ENCODE measurements around the gene CCDC159. TPM values are rescaled to one million over a fixed set of nuclear protein-coding genes. Genes with fewer than 3 reads are reported as not detected.
A peak's percentile ranks its signal among the peaks of the same experiment; 100 is the strongest.

CCDC159 gene
- 10 to 100 TPM; 12.2 to 15.2 TPM for total RNA-seq
- 16.9 TPM for polyA plus RNA-seq (2013, experiment 1 of 2)
- polyA plus RNA-seq (2013, experiment 2 of 2): 14.6 TPM
- long read RNA-seq, experiment 1, partial matches to known transcripts: 0 of 2 reads
- long read RNA-seq, experiment 1, other reads (novel, unspliced or antisense): 2 of 2 reads
- long read RNA-seq, experiment 2, partial matches to known transcripts: 1 of 4 reads
- long read RNA-seq, experiment 2, other reads (novel, unspliced or antisense): 2 of 4 reads
- long read RNA-seq, experiment 3, partial matches to known transcripts: 0 of 7 reads
- long read RNA-seq, experiment 3, other reads (novel, unspliced or antisense): 6 of 7 reads
- long read RNA-seq, experiment 4, partial matches to known transcripts: 2 of 14 reads
- long read RNA-seq, experiment 4, other reads (novel, unspliced or antisense): 8 of 14 reads

DNA sequence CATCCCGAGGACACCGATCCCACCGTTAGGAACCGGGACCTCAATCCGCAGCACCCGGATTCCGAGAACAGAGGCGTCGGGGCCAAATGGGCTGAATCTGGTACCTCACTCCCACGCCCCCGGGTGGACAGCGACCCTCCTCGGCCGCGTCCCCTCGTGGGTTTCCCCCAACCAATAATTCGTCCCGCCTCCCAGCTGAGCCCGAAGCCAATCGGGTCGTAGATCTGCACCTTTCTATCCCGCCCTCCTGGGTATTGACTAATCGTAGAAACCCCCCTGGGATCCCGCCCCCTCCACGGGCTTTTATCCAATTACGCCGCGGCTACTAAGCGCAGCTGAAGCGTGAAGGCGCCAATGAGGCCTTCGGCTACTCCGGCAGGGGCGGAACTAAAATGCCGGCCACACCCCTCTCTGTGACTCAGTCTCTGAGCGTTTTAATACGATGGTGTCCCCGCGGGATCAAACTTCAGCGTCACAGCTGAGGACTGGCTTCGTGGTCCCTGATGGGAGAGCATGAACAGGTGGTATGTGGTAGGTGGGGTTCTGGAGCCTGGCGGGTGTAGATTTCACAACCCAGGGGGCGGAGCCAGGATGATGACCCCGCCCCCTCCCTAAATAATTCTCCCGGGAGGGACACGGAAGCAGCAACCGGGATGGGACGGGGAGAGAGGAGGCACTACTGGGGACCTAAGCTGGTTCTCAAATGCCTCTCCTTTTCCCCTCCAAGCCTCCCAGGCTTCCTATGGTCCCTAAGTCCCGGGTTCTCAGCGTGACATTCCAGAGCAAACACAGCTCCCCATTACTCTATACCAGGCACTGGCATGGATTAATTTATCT, at the start of gene CCDC159, which contains the start of gene TMEM205:
TSS of gene CCDC159 (plus strand) at position 416 of the 837 bp plus-strand sequence. CDS start at position 504, 88 bp downstream.
TSS of gene TMEM205 (minus strand) at position 165 of the 837 bp plus-strand sequence. CDS start 649 bp downstream, outside the sequence.
- no peaks in the 10 kb centered on the region for H3K27me3 ChIP-seq (ENCODE audit: control insufficient read depth, insufficient read depth, low read length, poor library complexity, severe bottlenecking)
- peaks cover 12% of the 10 kb centered on the region for H3K4me1 Mint-ChIP-seq
- peaks cover 13% of the 10 kb centered on the region for H3K27me3 Mint-ChIP-seq (ENCODE audit: insufficient read depth)
- H3K27ac ChIP-seq (ENCODE audit: low read depth, low read length): no peak within 1 kb of the TSS
- peaks cover 4% of the 10 kb centered on the region for H3K36me3 ChIP-seq (ENCODE audit: control insufficient read depth, insufficient read depth, low read length)
- H3K9me3 ChIP-seq (ENCODE audit: control insufficient read depth, low read length): no peaks in the 10 kb centered on the region
- H3K36me3 Mint-ChIP-seq (ENCODE audit: low read depth): peaks cover 11% of the 10 kb centered on the region
- H3K27ac Mint-ChIP-seq: peak within 1 kb of the TSS; percentile 97
- peak within 1 kb of the TSS; percentile 97 for H3K4me3 ChIP-seq (ENCODE audit: low read length)
- peak within 1 kb of the TSS; percentile 77 for H3K9ac ChIP-seq (ENCODE audit: extremely low read depth, low read length, poor library complexity, severe bottlenecking)
- peak; percentile 99 for DNase-seq
- TF ChIP-seq, protein P1, sequence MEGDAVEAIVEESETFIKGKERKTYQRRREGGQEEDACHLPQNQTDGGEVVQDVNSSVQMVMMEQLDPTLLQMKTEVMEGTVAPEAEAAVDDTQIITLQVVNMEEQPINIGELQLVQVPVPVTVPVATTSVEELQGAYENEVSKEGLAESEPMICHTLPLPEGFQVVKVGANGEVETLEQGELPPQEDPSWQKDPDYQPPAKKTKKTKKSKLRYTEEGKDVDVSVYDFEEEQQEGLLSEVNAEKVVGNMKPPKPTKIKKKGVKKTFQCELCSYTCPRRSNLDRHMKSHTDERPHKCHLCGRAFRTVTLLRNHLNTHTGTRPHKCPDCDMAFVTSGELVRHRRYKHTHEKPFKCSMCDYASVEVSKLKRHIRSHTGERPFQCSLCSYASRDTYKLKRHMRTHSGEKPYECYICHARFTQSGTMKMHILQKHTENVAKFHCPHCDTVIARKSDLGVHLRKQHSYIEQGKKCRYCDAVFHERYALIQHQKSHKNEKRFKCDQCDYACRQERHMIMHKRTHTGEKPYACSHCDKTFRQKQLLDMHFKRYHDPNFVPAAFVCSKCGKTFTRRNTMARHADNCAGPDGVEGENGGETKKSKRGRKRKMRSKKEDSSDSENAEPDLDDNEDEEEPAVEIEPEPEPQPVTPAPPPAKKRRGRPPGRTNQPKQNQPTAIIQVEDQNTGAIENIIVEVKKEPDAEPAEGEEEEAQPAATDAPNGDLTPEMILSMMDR (conservative IDR thresholded peaks at IDR 0.05): no peak
- H3K4me3 Mint-ChIP-seq: peak within 1 kb of the TSS; percentile 88
- peaks cover 11% of the 10 kb centered on the region for H3K9me3 Mint-ChIP-seq
- 0 to 1% methylated on average over 26 to 50 of the region's 50 CpGs for whole genome bisulfite sequencing, 2 experiments (ENCODE audit: insufficient coverage in 1 of 2, insufficient read length in 1 of 2)
- peaks cover 3% of the 10 kb centered on the region for H3K4me1 ChIP-seq (ENCODE audit: control insufficient read depth, insufficient read depth, low read length)

DNA sequence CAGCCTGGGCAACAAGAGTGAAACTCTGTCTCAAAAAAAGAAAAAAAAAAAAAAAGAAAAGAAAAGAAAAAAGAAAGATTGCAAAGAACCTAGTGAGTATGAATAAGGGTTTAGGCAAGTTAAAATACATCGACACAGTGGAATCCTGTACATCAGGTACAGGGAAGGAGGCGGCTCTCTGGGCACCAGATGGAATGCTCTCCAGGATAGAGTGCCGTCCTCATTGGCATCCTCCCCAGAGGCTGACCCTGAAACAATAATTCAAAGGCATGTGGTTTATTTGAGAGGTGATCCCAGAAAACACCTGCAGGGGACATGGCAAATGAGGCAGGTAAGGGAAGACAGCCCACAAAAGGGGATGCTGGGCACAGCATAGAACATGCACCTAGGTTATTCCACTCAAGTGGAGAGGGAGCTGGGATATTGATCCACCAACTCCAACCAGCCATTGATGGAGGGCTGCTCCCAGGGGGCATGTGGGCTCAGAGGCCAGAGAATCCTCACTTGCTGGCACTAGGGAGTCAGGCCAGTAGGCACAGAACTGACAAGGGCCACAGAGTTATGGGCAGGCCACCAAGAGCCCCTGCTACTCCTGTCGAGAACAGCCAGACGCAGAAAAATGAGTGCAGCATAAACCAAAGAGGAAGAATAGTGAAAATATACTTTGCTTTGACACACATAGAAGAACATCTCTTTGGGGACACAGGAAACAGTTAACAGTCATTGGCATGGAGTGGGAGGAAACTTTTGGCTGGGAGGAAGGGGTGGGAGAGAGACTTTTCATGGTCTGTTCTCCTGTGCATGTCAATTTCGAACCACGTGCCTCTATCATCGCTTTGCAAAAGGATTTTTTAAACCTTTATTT, 46.1 kb upstream of the CCDC159 start:
- peaks cover 6% of the 10 kb centered on the region for H3K4me1 ChIP-seq (ENCODE audit: control insufficient read depth, insufficient read depth, low read length)
- Mint-ChIP-seq H3K36me3 (ENCODE audit: low read depth) (no peaks in the 10 kb centered on the region), H3K27ac (no peak overlapping the region), H3K27me3 (ENCODE audit: insufficient read depth) (peaks cover 6% of the 10 kb centered on the region), H3K9me3 (peaks cover 5% of the 10 kb centered on the region), H3K4me3 (no peak overlapping the region), H3K4me1 (peaks cover 2% of the 10 kb centered on the region)
- 91 to 94% methylated on average over 7 to 8 of the region's 8 CpGs for WGBS, 2 experiments (ENCODE audit: insufficient coverage in 1 of 2, insufficient read length in 1 of 2)
- H3K27ac ChIP-seq (ENCODE audit: low read depth, low read length): no peak overlapping the region
- no peaks in the 10 kb centered on the region for H3K36me3 ChIP-seq (ENCODE audit: control insufficient read depth, insufficient read depth, low read length)
- no peak for DNase-seq
- H3K9ac ChIP-seq (ENCODE audit: extremely low read depth, low read length, poor library complexity, severe bottlenecking): no peak overlapping the region
- H3K9me3 ChIP-seq (ENCODE audit: control insufficient read depth, low read length): no peaks in the 10 kb centered on the region
- H3K4me3 ChIP-seq (ENCODE audit: low read length): no peak overlapping the region
- TF ChIP-seq, protein P1 (conservative IDR thresholded peaks at IDR 0.05): no peak
- no peaks in the 10 kb centered on the region for H3K27me3 ChIP-seq (ENCODE audit: control insufficient read depth, insufficient read depth, low read length, poor library complexity, severe bottlenecking)

DNA sequence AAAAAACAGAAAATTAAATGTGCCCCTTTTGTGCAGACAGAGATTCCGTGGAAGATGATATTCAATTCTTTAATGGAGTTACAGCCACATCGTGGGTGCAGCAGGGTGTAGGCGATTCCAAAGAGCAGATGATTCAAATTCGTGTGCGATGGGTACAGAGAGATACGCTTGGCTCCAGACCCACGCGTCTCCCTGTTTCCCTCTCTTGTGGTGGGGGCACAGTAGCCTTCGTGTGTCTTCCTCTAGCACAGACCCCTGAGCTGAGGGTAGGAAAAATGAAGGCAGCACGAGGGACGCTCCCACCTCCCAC, 45.6 kb upstream of the CCDC159 start:
- peaks cover 6% of the 10 kb centered on the region for H3K27me3 Mint-ChIP-seq (ENCODE audit: insufficient read depth)
- no peak overlapping the region for H3K4me3 Mint-ChIP-seq
- Histone ChIP-seq H3K9me3 (ENCODE audit: control insufficient read depth, low read length) (no peaks in the 10 kb centered on the region), H3K27ac (ENCODE audit: low read depth, low read length) (no peak overlapping the region), H3K9ac (ENCODE audit: extremely low read depth, low read length, poor library complexity, severe bottlenecking) (no peak overlapping the region), H3K4me1 (ENCODE audit: control insufficient read depth, insufficient read depth, low read length) (peaks cover 6% of the 10 kb centered on the region), H3K27me3 (ENCODE audit: control insufficient read depth, insufficient read depth, low read length, poor library complexity, severe bottlenecking) (no peaks in the 10 kb centered on the region), H3K4me3 (ENCODE audit: low read length) (no peak overlapping the region), H3K36me3 (ENCODE audit: control insufficient read depth, insufficient read depth, low read length) (no peaks in the 10 kb centered on the region)
- peaks cover 5% of the 10 kb centered on the region for H3K9me3 Mint-ChIP-seq
- TF ChIP-seq, protein P1 (conservative IDR thresholded peaks at IDR 0.05): no peak
- H3K36me3 Mint-ChIP-seq (ENCODE audit: low read depth): no peaks in the 10 kb centered on the region
- peaks cover under 1% of the 10 kb centered on the region for H3K4me1 Mint-ChIP-seq
- DNase-seq: no peak
- H3K27ac Mint-ChIP-seq: no peak overlapping the region
- WGBS, 2 experiments (ENCODE audit: insufficient coverage in 1 of 2, insufficient read length in 1 of 2): 86 to 88% methylated on average over 1 to 11 of the region's 11 CpGs

Data from endodermal cell (in vitro differentiated cells).